Right cardiac atrium (tissue), 5 donors: ENCODE measurements around the gene GLS. TPM values are rescaled to one million over a fixed set of nuclear protein-coding genes. Genes with fewer than 3 reads are reported as not detected.

Experiments used
- ATAC-seq, 2 donors: fragments of 200-7000 bp; cut with Tn5 transposase; one replicate each; pipeline versions ENCODE4 v1.8.0 to v1.9.1; 2020; ENCODE audit warnings: moderate library complexity in 2 of 2, mild to moderate bottlenecking in 1 of 2
- DNase-seq, 3 donors: peaks; one replicate each; pipeline ENCODE4 v3.0.0-alpha.2; 2020
- H3K27ac ChIP-seq: one replicate; pipeline ENCODE4 v1.5.1; 2013; ENCODE audit warnings: mild to moderate bottlenecking, low read length, control low read depth, moderate library complexity
- H3K27me3 ChIP-seq: one replicate; pipeline ENCODE4 v1.6.1; 2013; ENCODE audit not compliant: control insufficient read depth, insufficient read depth
- H3K4me1 ChIP-seq: one replicate; pipeline ENCODE4 v1.6.1; 2013; ENCODE audit warnings: low read length; ENCODE audit not compliant: control insufficient read depth, insufficient read depth
- H3K4me3 ChIP-seq: one replicate; pipeline ENCODE4 v1.5.1; 2013; ENCODE audit warnings: low read length, control low read depth
- H3K9me3 ChIP-seq: one replicate; pipeline ENCODE4 v1.6.1; 2013; ENCODE audit warnings: low read length; ENCODE audit not compliant: control insufficient read depth
- WGBS: extraction: QIAGEN DNeasy Blood & Tissue Kit; methylation state at CpG from one replicate; pipeline ENCODE4 v1.1.7; 2013; 5-methylcytosine and 5-hydroxymethylcytosine counted together
- intact Hi-C, 4 donors: fragments of 100-400 bp; cut with DNase I; formaldehyde crosslinking; loops; one replicate each; pipeline versions ENCODE4 v1.11.0 to v1.14.0; 2022 to 2023
- polyA plus RNA-seq: library from polyadenylated mRNA; stranded (reverse); fragments of 200-250 nt; gene quantifications from one replicate; pipeline ENCODE4 v1.2.3, GENCODE V29; 2013
- total RNA-seq, 4 donors: library from RNA; stranded (reverse); fragmentation: NEBNext Ultra II Directional; extraction: Animal tissue kit (Norgen Biotek cat#: 25700); gene quantifications; one replicate each; pipeline ENCODE4 v1.2.1, GENCODE V29; 2021
- donor health status: healthy with polysubstance abuse.
- donor health status: DM: no; HTN: yes; CAD: no.
- donor health status: DM: no; HTN: no; CAD: no.
- donor health status: DM: no; HTN: yes; CAD: no; lungs with severe emphysema.
- donor health status: DM: yes; HTN: yes; CAD: no.

The GLS gene
- total and polyA plus RNA-seq, 5 donors: 33.4 to 106 (median 90.2) TPM

- Histone ChIP-seq H3K27me3 (no peaks in the 10 kb centered on the region), H3K27ac (no peak overlapping the region), H3K4me3 (no peak overlapping the region), H3K9me3 (no peaks in the 10 kb centered on the region), H3K4me1 (peaks cover 3% of the 10 kb centered on the region)
- WGBS: 63% methylated on average over 2 of the region's 2 CpGs
- DNase-seq (no peak), ATAC-seq (no peak)
- intact Hi-C loops: no loop called here
Measured at GRCh38 chr2:190887089-190887488, 6.5 kb downstream of the GLS start.

GRCh38 chr2:190888449-190888848 lies 7.8 kb downstream of the GLS start:
- Histone ChIP-seq H3K9me3 (no peaks in the 10 kb centered on the region), H3K27me3 (no peaks in the 10 kb centered on the region), H3K27ac (no peak overlapping the region), H3K4me1 (peaks cover 3% of the 10 kb centered on the region), H3K4me3 (no peak overlapping the region)
- DNase-seq (no peak), ATAC-seq (no peak)
- 93% methylated on average over 1 of the region's 1 CpG for WGBS
- intact Hi-C loops: no loop called here

- H3K27me3 ChIP-seq: no peaks in the 10 kb centered on the region
- WGBS: 77% methylated on average over 3 of the region's 3 CpGs
- peak overlapping the region; percentile 35 for H3K27ac ChIP-seq
- peaks cover 3% of the 10 kb centered on the region for H3K4me1 ChIP-seq
- ATAC-seq: no peak
- intact Hi-C loops: no loop called here
- H3K9me3 ChIP-seq: no peaks in the 10 kb centered on the region
- DNase-seq: no peak
- no peak overlapping the region for H3K4me3 ChIP-seq
Measured at GRCh38 chr2:190889175-190889943, 8.7 kb downstream of the GLS start.

GRCh38 chr2:190891372-190891771 lies 10.8 kb downstream of the GLS start:
- no peak overlapping the region for H3K27ac ChIP-seq
- ATAC-seq (peak in 1 of 2 donors; percentile 47), DNase-seq (no peak)
- H3K9me3 ChIP-seq: no peaks in the 10 kb centered on the region
- intact Hi-C loops: no loop called here
- H3K27me3 ChIP-seq: no peaks in the 10 kb centered on the region
- no peaks in the 10 kb centered on the region for H3K4me1 ChIP-seq
- no peak overlapping the region for H3K4me3 ChIP-seq

GRCh38 chr2:190891889-190892288 lies 11.3 kb downstream of the GLS start:
- no peaks in the 10 kb centered on the region for H3K27me3 ChIP-seq
- WGBS: 72% methylated on average over 1 of the region's 1 CpG
- H3K27ac ChIP-seq: no peak overlapping the region
- no peaks in the 10 kb centered on the region for H3K9me3 ChIP-seq
- ATAC-seq (no peak), DNase-seq (no peak)
- no peaks in the 10 kb centered on the region for H3K4me1 ChIP-seq
- H3K4me3 ChIP-seq: no peak overlapping the region
- intact Hi-C loops: no loop called here

GRCh38 chr2:190893157-190893556 lies 12.5 kb downstream of the GLS start:
- DNase-seq: no peak
- H3K4me3 ChIP-seq: no peak overlapping the region
- no peaks in the 10 kb centered on the region for H3K27me3 ChIP-seq
- intact Hi-C loops: no loop called here
- no peaks in the 10 kb centered on the region for H3K9me3 ChIP-seq
- no peak for ATAC-seq
- H3K27ac ChIP-seq: no peak overlapping the region
- no peaks in the 10 kb centered on the region for H3K4me1 ChIP-seq

- intact Hi-C loops: no loop called here
- Histone ChIP-seq H3K9me3 (no peaks in the 10 kb centered on the region), H3K27ac (no peak overlapping the region), H3K4me3 (no peak overlapping the region), H3K27me3 (no peaks in the 10 kb centered on the region), H3K4me1 (no peaks in the 10 kb centered on the region)
- ATAC-seq (peak; percentile 63 to 71), DNase-seq (no peak)
- WGBS: 50% methylated on average over 4 of the region's 4 CpGs
Measured at GRCh38 chr2:190896477-190896876, 15.9 kb downstream of the GLS start.

GRCh38 chr2:190903693-190904450 lies 23.3 kb downstream of the GLS start:
- DNase-seq: no peak
- intact Hi-C loops: no loop called here

GRCh38 chr2:190904640-190905261 lies 24.1 kb downstream of the GLS start:
- ATAC-seq (no peak), DNase-seq (no peak)
- intact Hi-C loops: no loop called here
- WGBS: 85% methylated on average over 3 of the region's 3 CpGs
- Histone ChIP-seq H3K4me1 (no peaks in the 10 kb centered on the region), H3K27ac (no peak overlapping the region), H3K9me3 (no peaks in the 10 kb centered on the region), H3K27me3 (no peaks in the 10 kb centered on the region), H3K4me3 (no peak overlapping the region)

More at GRCh38 chr2:190903693-190904450, 23.3 kb downstream of the GLS start:
- H3K27me3 ChIP-seq: no peaks in the 10 kb centered on the region
- H3K4me3 ChIP-seq: no peak overlapping the region
- no peaks in the 10 kb centered on the region for H3K4me1 ChIP-seq
- no peak overlapping the region for H3K27ac ChIP-seq
- no peak for ATAC-seq
- no peaks in the 10 kb centered on the region for H3K9me3 ChIP-seq
- 74% methylated on average over 1 of the region's 1 CpG for WGBS

GRCh38 chr2:190908532-190908931 lies 27.9 kb downstream of the GLS start:
- H3K4me1 ChIP-seq: no peaks in the 10 kb centered on the region
- 97% methylated on average over 5 of the region's 5 CpGs for WGBS
- DNase-seq (no peak), ATAC-seq (no peak)
- intact Hi-C loops: no loop called here
- H3K4me3 ChIP-seq: no peak overlapping the region
- H3K27me3 ChIP-seq: no peaks in the 10 kb centered on the region
- no peaks in the 10 kb centered on the region for H3K9me3 ChIP-seq
- no peak overlapping the region for H3K27ac ChIP-seq

- Histone ChIP-seq H3K27ac (no peak overlapping the region), H3K9me3 (no peaks in the 10 kb centered on the region), H3K4me3 (no peak overlapping the region), H3K27me3 (no peaks in the 10 kb centered on the region), H3K4me1 (no peaks in the 10 kb centered on the region)
- ATAC-seq (no peak), DNase-seq (no peak)
- intact Hi-C loops: no loop called here
- 96% methylated on average over 2 of the region's 2 CpGs for WGBS
Measured at GRCh38 chr2:190909680-190910079, 29.1 kb downstream of the GLS start.
